Peyer's patch (tissue), 4 donors: ENCODE data around the gene SYNJ2BP. TPM values are rescaled to one million over a fixed set of nuclear protein-coding genes. Genes with fewer than 3 reads are reported as not detected.
A peak's percentile ranks its signal among the peaks of the same experiment; 100 is the strongest.

Experiments used
- DNase-seq, 3 donors: peaks; one replicate each; pipeline ENCODE4 v3.0.0-alpha.2; 2017 to 2019
- H3K27ac ChIP-seq, 4 donors: fragments of 200-600 bp; sonication (generic); one replicate each; pipeline ENCODE4 v1.5.1; 2016 to 2019
- H3K27me3 ChIP-seq, 2 donors: fragments of 200-600 bp; sonication (generic); one replicate each; pipeline ENCODE4 v1.5.1; 2019
- H3K36me3 ChIP-seq, 3 donors: fragments of 200-600 bp; sonication (generic); one replicate each; pipeline ENCODE4 v1.5.1; 2016 to 2019
- H3K4me1 ChIP-seq, 4 donors: fragments of 200-600 bp; sonication (generic); one replicate each; pipeline ENCODE4 v1.5.1; 2016 to 2019
- H3K4me3 ChIP-seq, 4 donors: fragments of 200-600 bp; sonication (generic); 1 replicate in 3 of 4; 2 replicates in 1 of 4; pipeline ENCODE4 v1.5.1; 2016 to 2019; ENCODE audit warnings: mild to moderate bottlenecking in 1 of 4
- H3K9me3 ChIP-seq, 4 donors: fragments of 200-600 bp; sonication (generic); one replicate each; pipeline ENCODE4 v1.5.1; 2016 to 2019; ENCODE audit warnings: mild to moderate bottlenecking in 1 of 4
- CTCF ChIP-seq, 6 experiments: fragments of 450-650 bp in 4 of 6; fragments of 200-600 bp in 2 of 6; sonication (generic) in 1 of 6; IDR thresholded peaks; one replicate each; pipeline ENCODE4 v1.5.1; 2017 to 2019; ENCODE audit warnings: antibody characterized with exemption in 6 of 6, mild to moderate bottlenecking in 3 of 6, moderate library complexity in 1 of 6
- POLR2A ChIP-seq, 2 donors: fragments of 450-650 bp; IDR thresholded peaks; one replicate each; pipeline ENCODE4 v1.5.1; 2017; ENCODE audit warnings: antibody characterized with exemption in 2 of 2, mild to moderate bottlenecking in 2 of 2, moderate library complexity in 2 of 2
- total RNA-seq, 4 donors: library from RNA; depleted of rRNA; stranded (reverse); fragments of >200 nt; gene quantifications; one replicate each; pipeline ENCODE4 v1.1.0, GENCODE V29; 2016

Gene SYNJ2BP
- total RNA-seq = 10 to 100 TPM; 34.4 to 40.2 (median 38.9) TPM

GRCh38 chr14:70416725-70417349, at the start of gene SYNJ2BP:
Gene SYNJ2BP (minus strand): TSS chr14:70417090. CDS start chr14:70416963, 127 bp downstream.
- Histone ChIP-seq H3K9me3 (no peaks in the 10 kb centered on the region), H3K27ac (peak within 1 kb of the TSS; percentile 64 to 83 (median 66)), H3K36me3 (no peaks in the 10 kb centered on the region), H3K4me1 (peaks cover 0 to 6% (median 2%) of the 10 kb centered on the region in 4 donors), H3K27me3 (no peaks in the 10 kb centered on the region), H3K4me3 (peak within 1 kb of the TSS; percentile 52 to 69 (median 61))
- DNase-seq = peak; percentile 74 to 93 (median 87)
- TF ChIP-seq POLR2A (IDR thresholded peaks at IDR 0.05) = peak in 1 of 2 donors; percentile 53
- TF ChIP-seq CTCF (IDR thresholded peaks at IDR 0.05) = no peak

GRCh38 chr14:70454731-70455130, 37.8 kb upstream of the SYNJ2BP start:
- Histone ChIP-seq H3K4me1 (no peaks in the 10 kb centered on the region), H3K36me3 (no peaks in the 10 kb centered on the region), H3K27ac (no peak overlapping the region), H3K4me3 (no peak overlapping the region), H3K9me3 (no peaks in the 10 kb centered on the region), H3K27me3 (no peaks in the 10 kb centered on the region)
- TF ChIP-seq CTCF (IDR thresholded peaks at IDR 0.05) = no peak
- no peak for TF ChIP-seq POLR2A (IDR thresholded peaks at IDR 0.05)
- no peak for DNase-seq

- no peak within 1 kb of the TSS for H3K27ac ChIP-seq
- DNase-seq = no peak
Observed at GRCh38 chr14:70451874-70452273, 35.0 kb upstream of the SYNJ2BP start, which contains the start of gene ADAM21. Gene ADAM21 (plus strand): TSS chr14:70452174. CDS start chr14:70457500, 5,326 bp downstream.

GRCh38 chr14:70448633-70449340, 31.9 kb upstream of the SYNJ2BP start:
- TF ChIP-seq POLR2A (IDR thresholded peaks at IDR 0.05) = no peak
- TF ChIP-seq CTCF (IDR thresholded peaks at IDR 0.05) = no peak
- DNase-seq = no peak
- Histone ChIP-seq H3K9me3 (no peaks in the 10 kb centered on the region), H3K27ac (no peak overlapping the region), H3K27me3 (no peaks in the 10 kb centered on the region), H3K36me3 (no peaks in the 10 kb centered on the region), H3K4me1 (no peaks in the 10 kb centered on the region), H3K4me3 (no peak overlapping the region)

More at GRCh38 chr14:70451874-70452273, 35.0 kb upstream of the SYNJ2BP start, which contains the start of gene ADAM21:
- Histone ChIP-seq H3K9me3 (no peaks in the 10 kb centered on the region), H3K4me1 (no peaks in the 10 kb centered on the region), H3K27me3 (no peaks in the 10 kb centered on the region), H3K4me3 (no peak within 1 kb of the TSS), H3K36me3 (no peaks in the 10 kb centered on the region)
- TF ChIP-seq POLR2A (IDR thresholded peaks at IDR 0.05) = no peak
- no peak for TF ChIP-seq CTCF (IDR thresholded peaks at IDR 0.05)

- DNase-seq = no peak
- TF ChIP-seq CTCF (IDR thresholded peaks at IDR 0.05) = no peak
- TF ChIP-seq POLR2A (IDR thresholded peaks at IDR 0.05) = no peak
- Histone ChIP-seq H3K27ac (no peak overlapping the region), H3K36me3 (no peaks in the 10 kb centered on the region), H3K4me1 (no peaks in the 10 kb centered on the region), H3K27me3 (no peaks in the 10 kb centered on the region), H3K4me3 (no peak overlapping the region), H3K9me3 (peaks cover 0 to 25% (median 6%) of the 10 kb centered on the region in 4 donors)
Observed at GRCh38 chr14:70442750-70443149, 25.9 kb upstream of the SYNJ2BP start.
